ENCODE measurements around the gene CRNKL1.
A peak's percentile ranks its signal among the peaks of the same experiment; 100 is the strongest.

CRNKL1 gene

GRCh38 chr20:20052074-20052970, at the start of gene CRNKL1, which contains the start of gene CFAP61:
Gene CRNKL1 (minus strand): TSS chr20:20052466. CDS start chr20:20052342, 124 bp downstream.
Gene CFAP61 (plus strand): TSS chr20:20052532. CDS start chr20:20056654, 4,122 bp downstream.
- DNase-seq (ENCODE audit: low spot score) = peak; percentile 98

DNA sequence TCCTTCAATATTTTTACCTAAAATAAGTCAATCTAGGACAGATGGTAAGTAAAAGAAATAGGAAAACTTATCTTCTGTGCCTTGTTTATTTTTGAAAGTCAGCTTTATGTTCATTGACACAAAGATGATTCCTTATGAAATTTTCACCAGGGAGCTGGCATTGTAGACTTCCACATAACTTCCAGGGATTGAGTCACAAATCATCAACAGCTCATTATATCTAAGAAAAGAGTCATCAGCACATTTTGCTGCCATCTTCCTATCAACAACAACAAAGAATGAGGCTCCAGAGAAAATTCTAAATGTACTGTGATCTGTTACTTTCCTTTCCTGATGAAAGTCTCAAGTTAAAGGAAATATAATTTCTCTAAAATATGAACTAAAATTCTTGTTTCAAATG, 48.6 kb upstream of the CRNKL1 start:
- no peak for DNase-seq (ENCODE audit: low spot score)

DNA sequence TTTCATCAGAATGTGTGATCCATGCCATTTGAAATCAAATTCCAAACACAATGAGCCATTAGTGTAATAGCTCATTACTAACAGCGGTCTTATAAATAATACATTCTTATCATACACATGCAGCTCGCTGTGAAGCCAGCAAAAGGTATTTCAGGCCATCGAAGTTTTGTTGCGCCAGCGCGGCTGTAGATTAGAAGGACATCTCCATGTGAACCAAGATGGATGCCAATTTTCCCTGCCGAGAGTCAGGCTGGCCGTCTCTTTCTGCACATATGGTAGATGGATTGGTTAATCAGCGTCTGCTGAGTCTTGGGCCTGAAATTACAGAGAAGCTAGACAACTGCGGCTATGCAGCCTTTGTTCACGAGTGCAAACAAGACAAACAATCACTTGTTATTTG, 44.2 kb upstream of the CRNKL1 start:
- DNase-seq (ENCODE audit: low spot score) = no peak

DNA sequence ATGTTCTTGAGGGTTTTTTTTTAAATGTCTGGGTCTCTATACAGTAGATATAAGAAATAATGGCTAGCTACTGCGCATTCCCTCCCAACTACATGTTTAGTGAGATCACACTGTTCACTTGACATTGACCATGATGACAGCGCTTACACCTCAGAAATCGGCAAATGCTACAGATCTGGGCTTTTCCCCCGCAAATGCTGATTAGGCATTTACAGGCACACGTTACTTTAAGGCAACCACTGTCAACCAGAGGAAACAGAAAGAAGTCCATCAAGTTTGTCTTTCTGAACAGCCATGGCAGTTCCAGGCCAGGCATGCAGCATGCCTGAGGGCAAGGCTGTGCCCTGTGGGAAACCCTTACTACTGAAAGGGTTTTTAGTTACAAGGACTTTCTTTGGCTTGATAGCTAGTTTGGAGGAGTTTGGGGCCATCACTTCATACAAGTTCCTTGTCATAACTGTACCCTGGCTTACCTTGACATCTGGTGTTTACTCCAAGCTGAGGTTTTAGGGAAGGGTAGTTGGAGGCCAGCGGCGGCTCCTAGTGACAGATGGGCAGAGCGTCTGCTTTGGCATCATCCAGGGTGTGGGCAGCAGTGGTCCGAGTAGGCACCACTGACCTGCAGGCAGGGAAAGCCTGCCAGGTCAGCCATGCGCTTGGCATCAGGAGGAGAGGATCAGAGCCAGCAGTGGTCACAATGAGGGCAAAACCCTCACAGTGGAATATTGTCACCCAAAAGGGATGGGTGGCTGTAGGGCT, 43.0 kb upstream of the CRNKL1 start:
- no peak for DNase-seq (ENCODE audit: low spot score)

GRCh38 chr20:20094410-20094809, 42.1 kb upstream of the CRNKL1 start:
- DNase-seq (ENCODE audit: low spot score) = no peak

DNA sequence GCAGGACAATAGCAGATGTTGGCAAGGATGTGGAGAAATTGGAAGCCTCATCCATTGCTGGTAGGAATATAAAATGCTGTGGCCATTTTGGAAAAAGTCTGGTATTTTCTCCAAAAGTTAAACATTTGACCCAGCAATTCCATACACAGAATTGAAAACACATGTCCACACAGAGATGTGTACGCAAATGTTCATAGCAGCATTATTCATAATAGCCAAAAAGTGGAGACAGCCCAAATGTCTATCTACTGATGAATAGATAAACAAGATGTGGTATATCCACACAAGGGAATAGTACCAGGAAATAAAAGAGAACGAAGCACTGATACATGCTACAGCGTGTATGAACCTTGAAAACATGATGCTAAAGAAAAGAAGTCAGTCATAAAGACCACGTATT, 40.6 kb upstream of the CRNKL1 start:
- no peak for DNase-seq (ENCODE audit: low spot score)

- no peak for DNase-seq (ENCODE audit: low spot score)
These were observed 37.7 kb upstream of the CRNKL1 start for GRCh38 chr20:20089939-20090338.

DNA sequence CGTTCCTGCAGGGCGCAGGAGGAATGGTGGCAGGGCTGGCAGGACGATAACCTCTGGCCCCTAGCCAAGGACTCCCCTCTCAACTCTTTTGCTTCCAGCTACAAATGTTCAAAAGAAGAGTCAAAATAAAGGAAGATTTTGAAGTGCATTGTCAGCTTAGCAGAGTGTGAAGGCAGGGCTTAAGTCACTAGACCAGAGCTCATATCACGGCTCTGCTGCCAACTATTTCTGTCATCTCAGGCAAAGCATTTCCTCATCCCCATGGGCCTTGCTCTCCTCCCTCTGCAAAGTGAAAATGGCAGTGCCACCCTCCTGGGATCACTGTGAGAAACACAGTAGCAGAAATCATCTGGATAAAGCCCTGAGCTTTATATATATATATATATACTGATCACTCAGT, 36.8 kb upstream of the CRNKL1 start:
- no peak for DNase-seq (ENCODE audit: low spot score)

- DNase-seq (ENCODE audit: low spot score) = no peak
These were observed 33.5 kb upstream of the CRNKL1 start for GRCh38 chr20:20085812-20086211.

GRCh38 chr20:20085071-20085470, 32.8 kb upstream of the CRNKL1 start:
- no peak for DNase-seq (ENCODE audit: low spot score)

- DNase-seq (ENCODE audit: low spot score) = no peak
These were observed 32.1 kb upstream of the CRNKL1 start for GRCh38 chr20:20084296-20084752.

DNA sequence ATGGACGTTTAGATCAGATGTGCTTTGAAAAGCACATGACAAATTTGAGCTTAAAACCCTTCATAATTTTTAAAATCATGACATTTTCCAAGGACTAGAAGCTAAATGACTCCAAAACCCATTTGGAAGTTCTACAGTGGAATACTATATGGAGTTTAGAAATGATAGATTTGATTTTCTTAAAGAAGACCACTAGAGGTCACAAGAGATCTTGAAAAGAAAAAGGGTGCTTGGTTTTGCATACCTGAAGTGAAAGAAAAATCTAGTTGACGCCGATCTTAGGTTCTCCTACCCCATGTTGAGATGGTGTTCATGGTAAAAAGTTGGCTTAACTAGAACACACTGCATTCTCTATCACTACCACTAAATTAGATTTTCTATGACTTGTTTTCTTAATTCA, 31.5 kb upstream of the CRNKL1 start:
- DNase-seq (ENCODE audit: low spot score) = peak; percentile 67

- DNase-seq (ENCODE audit: low spot score) = no peak
These were observed 27.0 kb upstream of the CRNKL1 start for GRCh38 chr20:20079102-20079784.

DNA sequence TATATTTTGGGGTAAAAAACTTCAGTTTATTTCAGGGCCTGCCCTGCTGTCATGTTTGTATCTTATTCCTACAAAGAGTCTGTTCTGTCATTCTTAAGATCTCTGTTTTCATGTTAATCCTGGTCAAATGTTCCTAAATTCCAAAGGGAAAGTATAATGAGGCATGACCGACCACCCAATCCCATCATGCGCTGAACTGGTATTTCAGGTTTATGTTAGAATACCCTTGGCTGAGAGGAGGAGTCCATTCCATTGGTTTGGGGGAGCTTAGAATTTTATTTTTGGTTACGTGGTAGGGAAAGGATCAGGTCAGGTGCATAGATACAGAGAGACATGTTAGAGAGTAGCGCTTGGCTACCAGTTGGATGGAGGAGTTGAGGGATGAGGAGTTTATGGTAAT, 25.8 kb upstream of the CRNKL1 start:
- DNase-seq (ENCODE audit: low spot score) = no peak

GRCh38 chr20:20076297-20077065, 24.2 kb upstream of the CRNKL1 start:
- no peak for DNase-seq (ENCODE audit: low spot score)

DNA sequence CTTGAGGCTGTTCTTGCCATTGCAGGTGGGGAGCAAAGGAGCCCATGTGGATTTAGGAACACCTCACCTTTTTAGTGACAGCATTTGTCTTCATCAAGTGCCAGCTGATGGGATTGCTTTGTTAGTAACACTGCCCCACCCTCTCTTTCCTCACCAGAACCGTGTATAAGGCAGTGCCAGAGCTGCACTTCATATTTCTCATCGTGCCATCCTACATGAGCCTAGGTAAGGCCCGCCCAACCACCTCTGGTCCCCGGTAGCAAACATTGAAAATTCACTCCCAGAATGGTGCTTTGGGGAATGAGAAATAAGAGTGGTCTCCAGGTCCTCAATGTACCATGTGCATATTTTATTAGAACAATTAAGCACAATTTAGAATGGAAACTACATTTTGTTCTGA, 22.8 kb upstream of the CRNKL1 start:
- DNase-seq (ENCODE audit: low spot score) = no peak

DNA sequence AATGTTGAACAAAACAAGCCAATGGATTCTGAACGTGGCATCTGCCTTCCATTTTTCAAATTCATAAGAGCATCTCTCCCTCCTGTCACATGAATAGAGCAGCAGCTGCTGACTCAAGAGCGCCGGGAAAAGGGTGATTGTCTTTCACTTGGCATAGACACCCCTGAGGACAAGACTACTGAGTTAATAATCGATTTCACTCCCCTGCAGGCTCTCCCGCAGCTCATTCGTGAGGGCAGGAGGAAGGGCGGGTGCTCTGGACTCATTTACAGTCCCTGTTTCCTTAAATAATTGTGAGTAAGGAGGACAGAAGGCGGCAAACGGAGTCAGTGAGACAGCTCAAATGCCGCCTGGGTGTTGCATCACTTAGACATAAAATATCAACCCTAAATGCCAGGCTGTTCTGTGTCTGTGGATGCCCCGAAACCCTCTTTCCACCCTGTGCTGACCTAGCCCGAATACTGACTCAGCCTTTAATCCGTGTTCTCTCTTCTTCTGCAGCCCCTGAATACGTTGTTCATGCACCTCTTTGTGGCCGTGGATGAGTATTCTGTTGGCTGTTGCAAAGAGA, 21.6 kb upstream of the CRNKL1 start:
- no peak for DNase-seq (ENCODE audit: low spot score)

DNA sequence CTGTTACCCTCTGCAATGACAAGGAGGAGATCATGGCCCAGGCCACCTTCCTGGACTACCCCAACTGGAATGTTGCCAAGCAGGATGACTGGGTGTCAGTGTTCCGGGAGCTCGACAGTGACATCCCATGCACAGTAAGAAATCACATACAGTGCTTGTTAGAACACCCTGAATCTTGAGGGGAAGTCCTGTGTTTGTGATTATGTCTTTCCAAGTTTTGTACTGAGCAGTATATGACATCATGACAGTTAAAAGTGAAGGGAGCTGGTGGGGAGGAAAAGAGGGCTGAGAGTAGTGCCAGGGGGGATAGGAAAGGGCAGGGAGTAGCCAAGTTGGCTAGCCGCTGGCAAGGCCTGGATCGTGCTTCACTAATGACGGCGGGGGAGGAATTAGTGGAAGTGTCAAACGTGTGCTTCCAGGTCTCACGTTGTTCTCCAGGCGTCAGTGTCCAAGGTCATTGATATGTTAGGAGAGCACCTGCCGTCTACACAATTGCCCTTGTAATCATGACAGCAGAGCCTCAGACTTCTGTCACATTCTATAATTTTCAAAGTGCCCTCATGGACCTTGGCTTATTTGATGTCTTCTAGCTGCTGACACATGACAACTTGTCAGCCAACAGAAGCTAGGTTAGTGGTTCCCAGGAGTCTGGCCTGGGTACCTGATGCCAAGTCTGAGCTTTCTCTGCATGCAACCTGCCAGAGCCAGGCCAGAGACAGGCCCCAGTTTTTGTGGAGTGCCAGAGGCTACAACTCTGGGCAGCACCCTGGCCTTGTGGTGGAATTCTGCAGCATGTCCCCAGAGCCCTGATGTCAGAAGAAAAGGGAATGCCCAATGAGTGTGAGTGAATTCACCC, 18.8 kb upstream of the CRNKL1 start:
- no peak for DNase-seq (ENCODE audit: low spot score)

GRCh38 chr20:20065361-20065760, 13.1 kb upstream of the CRNKL1 start:
- no peak for DNase-seq (ENCODE audit: low spot score)

- DNase-seq (ENCODE audit: low spot score) = no peak
These were observed 11.9 kb upstream of the CRNKL1 start for GRCh38 chr20:20063941-20064702.
